DMS79 (cell line): Measurements from ENCODE around the gene CPE.
"Not testable (repeated sequence)": the region's sequence is repeated elsewhere in the genome, so short reads cannot be mapped to it uniquely, and the experiment has no call there.

Experiments used
- DNase-seq: peaks from one replicate; lab custom pipeline; 2025; lab: John Stamatoyannopoulos, UW

The CPE gene

DNA sequence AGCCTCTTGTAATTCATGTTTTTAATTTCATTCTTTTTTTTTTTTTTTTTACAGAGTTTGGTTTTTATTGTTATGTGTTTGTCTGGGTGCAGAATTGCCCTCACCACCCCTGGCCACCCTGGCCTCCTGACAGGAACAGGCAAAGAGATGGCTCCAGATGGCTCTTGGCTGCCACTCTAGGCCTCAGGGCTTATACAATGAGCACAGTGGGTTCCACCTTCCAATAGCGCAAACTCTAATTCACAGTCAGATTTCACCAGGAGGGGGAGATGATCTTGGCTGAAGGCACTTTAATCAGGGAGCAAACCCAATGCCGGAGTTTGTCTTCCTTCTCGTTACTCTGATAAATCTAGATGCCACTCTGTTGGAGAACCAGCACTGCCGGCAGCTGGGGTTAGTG is 24.8 kb downstream of the CPE start:
- DNase-seq = no peak

- DNase-seq = no peak
Observed at GRCh38 chr4:165404080-165404479, 25.3 kb downstream of the CPE start.

DNA sequence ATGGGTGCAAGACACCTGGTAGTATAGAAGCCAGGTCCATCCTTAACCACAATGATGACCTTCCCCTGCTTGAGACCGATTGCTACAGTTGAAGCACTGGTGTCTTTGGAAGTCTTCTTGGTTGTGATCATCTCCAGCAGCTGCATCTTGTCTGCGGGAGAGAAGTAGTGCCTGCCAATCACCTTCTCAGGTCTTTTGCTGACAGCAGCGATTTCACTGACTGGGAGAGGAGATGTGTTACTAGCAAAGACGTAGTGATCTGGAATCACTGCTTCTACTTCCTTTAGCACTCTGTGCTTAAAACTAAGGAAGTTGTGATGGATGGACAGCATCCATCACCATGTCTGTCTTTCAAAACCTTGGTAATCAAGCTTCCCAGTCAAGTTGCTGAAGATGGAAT is 25.9 kb downstream of the CPE start:
- DNase-seq = no peak

DNA sequence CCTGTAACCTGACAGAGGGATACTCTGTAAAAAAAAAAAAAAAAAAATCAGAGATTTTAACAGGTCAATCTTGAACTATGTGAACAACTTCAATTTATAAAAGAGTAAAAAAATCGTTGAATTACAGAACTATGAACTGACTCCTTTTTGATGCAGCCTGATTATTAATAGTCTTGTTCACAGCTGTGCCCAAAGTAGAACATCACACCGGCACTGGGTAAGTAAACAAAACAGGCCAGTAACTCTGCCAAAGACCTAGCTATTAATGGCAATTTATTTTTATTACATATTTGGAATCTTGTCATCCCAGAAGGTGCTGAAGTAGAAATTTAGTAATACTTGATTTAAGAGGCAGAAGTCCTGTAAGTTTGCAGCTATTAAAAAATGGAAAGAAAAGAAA is 31.4 kb downstream of the CPE start:
- no peak for DNase-seq

DNA sequence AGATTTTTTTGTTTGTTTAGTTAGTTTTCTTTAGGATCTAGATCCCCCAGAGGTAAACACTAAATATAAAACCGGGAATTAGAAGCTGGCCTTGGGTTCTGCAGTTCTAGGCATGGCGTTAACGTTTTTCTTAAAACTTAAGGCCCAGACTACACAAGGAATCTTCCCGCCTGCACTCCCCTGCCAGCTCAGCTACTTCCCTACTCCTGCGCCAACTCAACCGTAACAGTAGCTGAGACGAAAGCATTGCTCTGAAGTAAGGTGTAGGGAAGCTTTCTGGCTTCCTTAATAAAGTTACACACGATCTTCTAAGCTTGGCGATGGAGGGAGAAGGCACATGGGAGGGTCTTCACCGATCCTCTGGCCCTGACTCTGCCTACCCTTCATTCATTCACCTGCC is 37.1 kb downstream of the CPE start:
- peak; percentile 61 for DNase-seq

GRCh38 chr4:165418073-165418472 is 39.3 kb downstream of the CPE start:
- no peak for DNase-seq

GRCh38 chr4:165425629-165426028 is 46.8 kb downstream of the CPE start:
- no peak for DNase-seq

DNA sequence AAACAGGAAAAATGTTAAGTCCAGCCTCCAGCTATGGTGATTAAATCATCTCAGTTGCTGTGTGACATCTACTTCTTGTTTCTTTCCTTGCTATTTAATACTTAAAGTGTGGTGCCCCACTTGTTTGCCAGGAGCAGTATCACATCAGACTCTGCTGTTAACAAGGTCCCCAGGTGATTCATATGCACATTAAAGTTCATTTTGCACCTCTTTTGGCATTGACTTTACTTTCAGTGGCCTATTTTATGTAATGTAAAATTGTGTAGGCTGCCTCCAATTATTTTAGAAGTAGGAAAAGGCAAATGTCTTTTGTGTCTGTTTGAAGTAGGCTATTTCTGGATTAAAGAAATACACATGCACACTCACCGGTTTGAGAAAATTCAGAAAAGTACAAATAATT is 47.5 kb downstream of the CPE start:
- no peak for DNase-seq

- no peak for DNase-seq
Observed at GRCh38 chr4:165426823-165427222, 48.0 kb downstream of the CPE start.

GRCh38 chr4:165428957-165429356 is 50.1 kb downstream of the CPE start:
- no peak for DNase-seq

- no peak for DNase-seq
Observed at GRCh38 chr4:165433529-165433928, 54.7 kb downstream of the CPE start.

- DNase-seq = no peak
Observed at GRCh38 chr4:165437691-165438090, 58.9 kb downstream of the CPE start.

DNA sequence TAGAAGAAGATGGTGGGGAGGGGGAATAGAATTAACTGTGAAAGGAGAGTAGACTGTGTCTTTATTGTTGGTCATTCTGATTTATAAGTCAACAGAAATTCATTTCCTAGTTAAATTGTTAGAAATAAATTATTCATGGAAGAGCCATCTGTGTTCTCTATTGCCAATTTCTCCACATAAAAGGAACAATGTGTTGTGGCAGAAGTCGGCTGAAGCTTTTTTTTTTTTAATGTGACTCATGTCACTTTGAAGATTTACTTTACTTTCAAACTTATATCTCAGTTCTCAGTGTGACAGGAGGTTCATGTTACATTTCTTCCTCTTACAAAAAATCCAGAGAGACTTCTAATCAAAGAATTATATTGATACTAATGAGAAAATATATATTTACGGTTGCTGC is 60.5 kb downstream of the CPE start:
- no peak for DNase-seq

DNA sequence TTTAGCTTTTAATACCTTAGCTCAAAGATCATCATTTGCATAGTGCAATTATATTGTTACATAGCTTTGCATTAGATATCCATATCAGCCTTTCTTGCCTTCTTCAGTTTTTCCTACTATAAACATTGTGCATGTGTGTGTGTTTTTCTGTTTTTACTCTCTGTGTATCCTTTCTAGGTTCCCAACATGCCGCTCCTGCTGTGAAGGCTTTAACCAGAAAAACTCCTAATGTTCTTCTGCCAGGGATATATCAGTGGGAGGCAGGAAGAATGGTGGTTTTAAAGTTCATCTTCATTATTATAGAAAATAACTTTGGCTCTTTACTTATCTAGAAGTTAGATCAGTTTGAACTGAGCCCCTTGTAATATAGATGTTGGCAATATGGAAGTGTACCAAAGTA is 61.2 kb downstream of the CPE start:
- no peak for DNase-seq

- DNase-seq = peak; percentile 70
Observed at GRCh38 chr4:165440415-165441158, 61.8 kb downstream of the CPE start.

DNA sequence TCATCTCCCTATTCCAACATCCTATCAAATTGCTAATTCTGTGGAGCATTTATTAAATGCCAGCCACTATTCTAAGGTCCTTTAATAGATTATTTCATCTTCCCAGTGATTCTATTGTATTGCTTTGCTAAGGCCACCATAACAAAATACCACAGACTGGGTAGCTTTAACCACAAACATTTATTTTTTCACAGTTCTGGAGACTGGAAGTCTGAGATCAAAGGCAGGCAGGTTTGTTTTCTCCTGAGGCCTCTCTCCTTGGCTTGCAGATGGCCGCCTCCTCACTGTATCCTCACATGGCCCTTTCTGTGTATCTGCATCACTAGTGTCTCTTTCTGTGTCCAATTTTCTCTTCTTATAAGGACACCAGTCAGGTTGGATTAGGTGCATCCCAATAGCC is 64.5 kb downstream of the CPE start:
- DNase-seq = no peak

- DNase-seq = no peak
Observed at GRCh38 chr4:165448700-165449099, 69.9 kb downstream of the CPE start.

GRCh38 chr4:165449333-165449732 is 70.5 kb downstream of the CPE start:
- DNase-seq = no peak

DNA sequence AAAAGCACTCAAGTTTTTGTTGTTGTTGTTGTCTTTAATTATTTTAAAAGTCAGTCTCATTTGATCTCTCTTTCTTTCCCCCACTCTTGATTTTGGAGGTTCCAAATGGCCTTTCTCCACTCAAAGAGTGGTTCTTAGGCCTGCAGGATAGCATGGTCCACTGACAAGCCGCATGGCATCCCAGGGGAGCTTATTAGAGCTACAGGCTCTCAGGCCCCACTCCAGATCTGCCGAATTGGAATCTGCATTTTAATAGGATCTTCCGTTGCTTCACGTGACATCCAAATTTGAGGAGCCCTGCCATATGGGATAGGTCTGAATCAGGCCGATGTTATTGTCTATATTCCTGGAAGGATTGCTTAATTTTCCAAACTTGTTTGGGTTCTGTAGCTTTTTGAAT is 72.1 kb downstream of the CPE start:
- DNase-seq = peak; percentile 86

DNA sequence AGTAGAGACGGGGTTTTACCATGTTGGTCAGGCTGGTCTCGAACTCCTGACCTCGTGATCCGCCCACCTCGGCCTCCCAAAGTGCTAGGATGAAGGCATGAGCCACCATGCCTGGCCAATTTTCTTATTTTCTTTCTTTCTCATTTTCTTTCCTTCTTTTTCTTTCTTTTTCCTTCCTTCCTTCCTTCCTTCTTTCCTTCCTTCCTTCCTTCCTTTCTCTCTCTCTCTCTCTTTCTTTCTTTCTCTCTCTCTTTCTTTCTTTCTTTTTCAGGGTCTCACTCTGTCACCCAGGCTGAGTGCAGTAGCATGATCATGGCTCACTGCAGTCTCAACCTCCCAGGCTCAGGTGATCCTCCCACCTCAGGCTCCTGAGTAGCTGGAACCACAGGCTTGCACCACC is 74.3 kb downstream of the CPE start:
- not testable (repeated sequence) for DNase-seq

DNA sequence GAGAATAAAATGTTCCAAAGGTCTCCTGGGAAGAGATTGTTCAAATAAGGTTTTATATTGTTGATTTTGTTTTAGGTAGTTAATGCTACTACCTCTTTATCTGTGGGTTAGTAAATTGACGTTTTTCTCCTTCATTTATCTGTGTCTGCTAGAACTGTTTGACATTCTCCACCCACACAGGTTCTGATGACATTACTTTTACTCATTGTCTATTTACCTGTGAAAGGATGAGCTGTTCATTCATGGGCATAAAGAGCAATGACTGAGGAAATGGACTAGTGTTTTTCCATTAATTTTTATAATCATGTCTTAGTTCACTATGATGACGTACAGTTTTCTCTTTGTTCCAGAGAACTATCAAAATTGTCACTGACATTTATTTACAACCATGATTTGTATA is 75.6 kb downstream of the CPE start:
- DNase-seq = no peak

DNA sequence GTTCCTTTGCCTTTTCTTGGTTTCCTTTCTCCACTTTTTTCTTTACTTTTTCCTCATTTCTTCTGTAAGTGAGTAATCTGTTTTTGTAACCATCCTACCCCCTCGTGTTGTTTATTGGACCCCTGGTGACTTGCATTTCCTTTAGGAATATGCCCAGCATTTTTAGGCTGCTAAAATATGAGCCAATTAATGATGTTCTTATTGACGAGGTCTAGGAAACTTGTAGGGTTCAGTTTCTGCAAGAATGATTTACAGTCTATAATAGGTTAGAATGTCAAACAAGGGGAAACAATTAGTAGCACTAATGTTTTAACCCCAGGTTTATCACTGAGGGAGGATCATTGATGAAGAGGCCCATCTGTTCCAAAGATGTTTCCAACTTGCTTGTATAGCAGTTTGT is 79.0 kb downstream of the CPE start:
- no peak for DNase-seq

DNA sequence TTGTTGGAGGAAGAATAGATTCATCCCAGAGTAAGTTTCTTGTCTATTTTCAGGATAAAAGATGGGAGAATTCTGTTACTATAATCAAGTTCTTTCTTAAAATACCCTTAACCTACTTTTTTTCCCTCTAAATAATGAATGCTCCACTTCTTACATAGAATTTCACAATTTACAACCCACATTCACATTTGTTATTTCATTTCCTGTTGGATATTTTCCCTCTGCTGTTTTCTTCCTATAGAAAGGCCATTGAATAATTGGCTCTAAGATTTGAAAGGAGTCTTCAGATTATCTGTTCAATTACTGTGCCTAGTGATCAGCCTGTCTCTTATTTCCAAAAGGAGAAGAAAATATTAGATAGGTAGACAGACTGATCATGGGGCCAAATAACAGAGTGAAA is 79.7 kb downstream of the CPE start:
- no peak for DNase-seq

GRCh38 chr4:165461159-165461821 is 82.5 kb downstream of the CPE start:
- peak; percentile 28 for DNase-seq
